Right lobe of liver (tissue), 6 donors: Measurements from ENCODE around the gene VEGFA. TPM values are rescaled to one million over a fixed set of nuclear protein-coding genes. Genes with fewer than 3 reads are reported as not detected.

Source experiments
- ATAC-seq, 4 donors: fragments of 200-7000 bp; cut with Tn5 transposase; one replicate each; pipeline ENCODE4 v1.9.1; 2020; ENCODE audit warnings: mild to moderate bottlenecking in 4 of 4, moderate library complexity in 4 of 4
- DNase-seq, 3 donors: peaks; one replicate each; pipeline ENCODE4 v3.0.0-alpha.2; 2020
- H3K27ac ChIP-seq, 3 donors: fragments of 200-600 bp; one replicate each; pipeline ENCODE4 v1.8.0; 2022
- H3K27me3 ChIP-seq, 2 donors: fragments of 200-600 bp; one replicate each; pipeline ENCODE4 v1.8.0; 2022
- H3K36me3 ChIP-seq, 4 donors: fragments of 200-600 bp; sonication (generic) in 1 of 4; one replicate each; pipeline versions ENCODE4 v1.5.1 to v1.8.0; 2017 to 2022; ENCODE audit warnings: control low read depth in 1 of 4
- H3K4me1 ChIP-seq, 4 donors: fragments of 200-600 bp; sonication (generic) in 1 of 4; one replicate each; pipeline versions ENCODE4 v1.5.1 to v1.8.0; 2017 to 2022; ENCODE audit warnings: control low read depth in 1 of 4
- H3K4me3 ChIP-seq, 3 donors: fragments of 200-600 bp; one replicate each; pipeline ENCODE4 v1.8.0; 2022
- H3K9me3 ChIP-seq, 4 donors: fragments of 200-600 bp; sonication (generic) in 1 of 4; one replicate each; pipeline versions ENCODE4 v1.5.1 to v1.8.0; 2017 to 2022; ENCODE audit warnings: control low read depth in 1 of 4
- POLR2A ChIP-seq: fragments of 450-650 bp; IDR thresholded peaks from one replicate; pipeline ENCODE4 v1.6.1; 2017; ENCODE audit warnings: antibody characterized with exemption, mild to moderate bottlenecking
- WGBS: methylation state at CpG from one replicate; pipeline ENCODE4 v1.1.6; 2018; ENCODE audit warnings: low coverage, low lambda C conversion rate; ENCODE audit not compliant: insufficient coverage; ENCODE audit errors: missing lambda C conversion rate; 5-methylcytosine and 5-hydroxymethylcytosine counted together
- intact Hi-C, 2 donors: fragments of 100-400 bp; cut with DNase I; formaldehyde crosslinking; loops; one replicate each; pipeline versions ENCODE4 v1.11.2 to v1.14.1; 2022
- total RNA-seq, 6 experiments: library from RNA; depleted of rRNA in 2 of 6; stranded (reverse); fragments of >200 nt in 2 of 6; fragmentation: NEBNext Ultra II Directional in 3 of 6; extraction: Animal tissue kit (Norgen Biotek cat#: 25700) in 3 of 6; gene quantifications; one replicate each; pipeline versions ENCODE4 v1.1.0 to v1.2.4, GENCODE V29; 2016 to 2023
- TF ChIP-seq, protein P1 (sequence below), 4 donors: fragments of 200-600 bp in 3 of 4; fragments of 450-650 bp in 1 of 4; IDR thresholded peaks; one replicate each; pipeline versions ENCODE4 v1.5.1 to v1.8.0; 2016 to 2022; ENCODE audit warnings: antibody characterized with exemption in 4 of 4, mild to moderate bottlenecking in 2 of 4
- donor health status: DM: no; HTN: yes; CAD: no.
- donor health status: DM: no; HTN: no; CAD: no.
- donor health status: DM: no; HTN: no; CAD: no.
- donor health status: DM: no; HTN: yes; CAD: no.
- donor health status: DM: no; HTN: yes; CAD: no.

Gene VEGFA
- total RNA-seq, 6 experiments from 2014 or later = 91.3 to 571 (median 132) TPM

DNA sequence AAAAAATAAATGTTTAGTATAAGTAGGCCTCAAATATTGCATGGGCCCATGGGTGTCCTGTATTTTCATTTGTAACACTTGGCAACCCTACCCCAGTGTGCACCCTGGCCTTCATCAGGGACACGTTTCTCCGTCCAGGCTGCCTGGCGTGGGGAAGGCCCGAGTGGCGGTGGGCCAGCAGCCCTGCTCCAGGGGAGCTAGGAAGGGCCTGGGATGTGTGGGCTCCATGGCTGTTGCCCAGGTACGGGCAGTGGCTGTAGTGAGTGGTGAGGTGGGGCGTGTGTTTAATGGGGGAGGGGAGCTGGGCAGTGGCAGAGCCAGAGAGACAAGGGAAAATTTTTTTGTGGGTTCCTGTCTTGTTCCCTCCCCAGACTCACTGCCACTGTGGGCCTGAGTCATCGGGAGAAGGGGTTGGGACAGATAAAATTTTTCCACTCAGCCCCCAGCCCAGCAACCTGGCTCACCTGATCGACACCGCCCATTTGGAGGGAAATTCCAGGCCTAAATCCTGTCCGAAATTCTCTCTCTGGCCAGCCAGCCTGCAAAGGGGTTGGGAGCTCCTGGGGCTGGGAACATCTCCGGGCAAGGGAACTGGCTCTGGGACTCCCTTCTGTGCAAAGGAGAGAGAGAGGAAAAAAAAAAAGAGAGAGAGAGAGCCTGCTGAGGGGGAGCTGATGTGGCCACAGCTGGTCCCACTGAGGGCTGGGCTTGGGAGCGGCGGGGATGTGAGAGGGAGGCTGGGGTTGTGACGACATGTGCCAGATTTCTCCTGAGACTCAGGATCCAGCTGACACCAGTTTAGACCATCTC, 32.5 kb upstream of the VEGFA start:
- ATAC-seq (no peak), DNase-seq (peak in 1 of 3 donors; percentile 41)
- TF ChIP-seq POLR2A = no peak
- TF ChIP-seq, protein P1, sequence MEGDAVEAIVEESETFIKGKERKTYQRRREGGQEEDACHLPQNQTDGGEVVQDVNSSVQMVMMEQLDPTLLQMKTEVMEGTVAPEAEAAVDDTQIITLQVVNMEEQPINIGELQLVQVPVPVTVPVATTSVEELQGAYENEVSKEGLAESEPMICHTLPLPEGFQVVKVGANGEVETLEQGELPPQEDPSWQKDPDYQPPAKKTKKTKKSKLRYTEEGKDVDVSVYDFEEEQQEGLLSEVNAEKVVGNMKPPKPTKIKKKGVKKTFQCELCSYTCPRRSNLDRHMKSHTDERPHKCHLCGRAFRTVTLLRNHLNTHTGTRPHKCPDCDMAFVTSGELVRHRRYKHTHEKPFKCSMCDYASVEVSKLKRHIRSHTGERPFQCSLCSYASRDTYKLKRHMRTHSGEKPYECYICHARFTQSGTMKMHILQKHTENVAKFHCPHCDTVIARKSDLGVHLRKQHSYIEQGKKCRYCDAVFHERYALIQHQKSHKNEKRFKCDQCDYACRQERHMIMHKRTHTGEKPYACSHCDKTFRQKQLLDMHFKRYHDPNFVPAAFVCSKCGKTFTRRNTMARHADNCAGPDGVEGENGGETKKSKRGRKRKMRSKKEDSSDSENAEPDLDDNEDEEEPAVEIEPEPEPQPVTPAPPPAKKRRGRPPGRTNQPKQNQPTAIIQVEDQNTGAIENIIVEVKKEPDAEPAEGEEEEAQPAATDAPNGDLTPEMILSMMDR (IDR thresholded peaks at IDR 0.05) = no peak
- WGBS = 77% methylated on average over 11 of the region's 15 CpGs
- Histone ChIP-seq H3K36me3 (no peaks in the 10 kb centered on the region), H3K4me1 (no peaks in the 10 kb centered on the region), H3K27ac (no peak overlapping the region), H3K4me3 (no peak overlapping the region), H3K27me3 (no peaks in the 10 kb centered on the region), H3K9me3 (no peaks in the 10 kb centered on the region)
- intact Hi-C loops = no loop called here

DNA sequence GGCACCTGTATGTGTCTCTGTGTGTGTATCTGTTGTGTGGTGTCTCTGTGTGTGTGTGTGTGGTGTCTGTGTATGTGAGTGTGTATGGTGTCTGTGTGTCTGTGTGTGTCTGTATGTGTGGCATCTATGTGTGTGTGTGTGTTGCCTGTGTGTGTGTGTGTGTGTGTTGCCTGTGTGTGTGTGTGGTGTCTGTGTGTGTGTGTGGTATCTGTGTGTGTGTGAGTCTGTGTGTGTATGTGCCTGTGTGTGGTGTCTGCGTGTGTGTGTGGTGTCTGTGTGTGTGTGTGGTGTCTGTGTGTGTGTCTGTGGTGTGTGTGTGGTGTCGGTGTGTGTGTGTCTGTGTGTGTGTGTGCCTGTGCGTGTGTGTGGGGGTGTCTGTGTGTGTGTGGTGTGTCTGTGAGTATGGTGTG, 31.7 kb upstream of the VEGFA start:
- DNase-seq (no peak), ATAC-seq (no peak)
- Histone ChIP-seq H3K9me3 (no peaks in the 10 kb centered on the region), H3K27me3 (no peaks in the 10 kb centered on the region), H3K4me1 (no peaks in the 10 kb centered on the region), H3K36me3 (no peaks in the 10 kb centered on the region), H3K27ac (no peak overlapping the region), H3K4me3 (no peak overlapping the region)
- no peak for TF ChIP-seq POLR2A
- TF ChIP-seq, protein P1 (IDR thresholded peaks at IDR 0.05) = no peak
- 60% methylated on average over 3 of the region's 3 CpGs for WGBS
- intact Hi-C loops = no loop called here

DNA sequence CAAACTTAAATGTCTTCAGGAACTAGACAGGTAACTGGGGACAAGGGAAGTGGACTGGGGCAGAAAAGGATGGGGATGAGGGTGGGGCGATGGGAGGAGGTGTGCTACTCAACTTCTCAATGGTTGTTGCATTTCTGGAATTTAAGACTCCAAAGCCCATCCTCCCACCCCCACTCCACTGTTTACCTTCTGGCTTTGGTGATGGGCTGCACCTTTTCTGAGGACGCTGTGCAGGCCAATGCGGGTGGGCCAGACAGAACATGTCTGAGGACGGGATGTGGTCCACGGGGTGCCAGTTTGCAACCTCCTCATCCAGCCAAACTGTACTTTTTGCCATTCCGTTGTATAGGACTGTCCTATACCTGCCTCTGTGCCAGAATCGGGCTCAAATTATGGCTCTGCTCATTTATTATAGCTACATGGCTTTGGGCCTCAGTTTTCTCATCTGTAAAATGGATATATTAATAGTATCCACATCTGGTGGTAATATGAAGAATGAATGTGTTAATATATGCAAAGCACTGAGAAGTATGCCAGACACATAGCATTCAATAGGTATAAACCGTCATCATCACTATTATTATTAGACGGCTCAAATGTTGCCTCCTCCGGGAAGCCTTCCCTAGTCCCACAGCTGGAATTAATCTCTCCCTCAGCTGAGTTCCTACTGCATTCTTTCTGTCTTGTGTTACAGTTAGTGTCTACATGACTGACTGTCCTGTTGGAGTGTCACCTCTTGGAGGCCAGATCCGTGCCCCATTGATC, 31.0 kb upstream of the VEGFA start:
- intact Hi-C loops = no loop called here
- no peak overlapping the region for H3K4me3 ChIP-seq
- H3K36me3 ChIP-seq = no peaks in the 10 kb centered on the region
- 90% methylated on average over 8 of the region's 11 CpGs for WGBS
- TF ChIP-seq, protein P1 (IDR thresholded peaks at IDR 0.05) = no peak
- TF ChIP-seq POLR2A = no peak
- no peaks in the 10 kb centered on the region for H3K27me3 ChIP-seq
- no peak overlapping the region for H3K27ac ChIP-seq
- H3K9me3 ChIP-seq = no peaks in the 10 kb centered on the region
- no peaks in the 10 kb centered on the region for H3K4me1 ChIP-seq
- DNase-seq (peak in 1 of 3 donors; percentile 23), ATAC-seq (no peak)

DNA sequence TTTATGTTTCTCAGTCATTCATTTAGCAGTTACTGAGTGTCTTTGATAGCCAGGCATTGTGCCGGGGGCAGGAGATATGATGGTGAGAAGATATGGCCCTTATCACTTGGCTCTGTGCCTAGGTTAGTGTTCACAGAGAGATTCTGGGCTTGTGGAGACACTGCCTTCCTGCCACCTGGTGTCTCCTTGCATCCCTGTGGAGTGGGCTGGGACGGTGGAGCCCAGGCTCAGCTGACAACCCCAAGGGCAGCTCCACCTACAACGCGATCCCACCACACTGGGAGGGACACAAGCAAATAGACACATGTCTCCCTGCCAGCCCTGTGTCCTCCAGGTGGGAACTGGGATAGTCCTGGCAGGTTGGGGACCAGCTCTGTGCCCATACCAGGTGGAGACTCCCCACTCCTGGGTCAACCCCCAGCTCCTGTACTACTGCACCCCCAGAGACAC, 30.3 kb upstream of the VEGFA start:
- intact Hi-C loops = no loop called here
- peak in 1 of 3 donors; percentile 37 for DNase-seq
- Histone ChIP-seq H3K27me3 (no peaks in the 10 kb centered on the region), H3K27ac (no peak overlapping the region), H3K9me3 (no peaks in the 10 kb centered on the region), H3K4me1 (no peaks in the 10 kb centered on the region), H3K36me3 (no peaks in the 10 kb centered on the region), H3K4me3 (no peak overlapping the region)
- ATAC-seq = peak in 1 of 4 donors; percentile 25
- TF ChIP-seq, protein P1 (IDR thresholded peaks at IDR 0.05) = no peak
- TF ChIP-seq POLR2A = no peak
- WGBS = no CpG with 5 or more reads among the region's 4 CpGs
